OCI-LY7 (cell line): Measurements from ENCODE around the gene SHISAL1. TPM values are rescaled to one million over a fixed set of nuclear protein-coding genes. Genes with fewer than 3 reads are reported as not detected.

ENCODE experiments used
- BruUV-seq: library from RNA; stranded (reverse); fragments of 400-500 nt; replicated peaks from 2 replicates; lab custom pipeline; 2021; lab: Mats Ljungman, UMichigan
- CTCF ChIA-PET: fragments of 300-600 bp; sonication (Branson Sonifier 250); formaldehyde crosslinking; loops from one replicate; lab custom pipeline; 2022; ENCODE audit warnings: antibody characterized with exemption; ENCODE audit not compliant: unreplicated experiment; lab: Charles Lee
- POLR2A ChIA-PET: fragments of 300-600 bp; sonication (Branson Sonifier 250); formaldehyde crosslinking; loops from one replicate; lab custom pipeline; 2022; ENCODE audit warnings: antibody characterized with exemption; lab: Charles Lee
- DNase-seq: peaks from one replicate; pipeline ENCODE4 v3.0.0-alpha.2; 2015; ENCODE audit warnings: low spot score
- H2AFZ ChIP-seq: fragments of 200-600 bp; sonication (generic), shearing (Covaris generic); 2 replicates; pipeline ENCODE4 v1.6.1; 2014; ENCODE audit warnings: mild to moderate bottlenecking, antibody characterized with exemption, low read length, moderate library complexity
- H3K27ac ChIP-seq: fragments of 200-600 bp; sonication (generic); 2 replicates; pipeline ENCODE4 v1.5.1; 2014; ENCODE audit warnings: mixed run types, low read depth, mild to moderate bottlenecking, moderate library complexity, low read length, inconsistent platforms; ENCODE audit not compliant: poor library complexity, severe bottlenecking
- H3K36me3 ChIP-seq: fragments of 200-600 bp; sonication (generic); 2 replicates; pipeline ENCODE4 v1.6.1; 2014; ENCODE audit warnings: mild to moderate bottlenecking, antibody characterized with exemption, low read length, moderate library complexity, mixed read lengths; ENCODE audit not compliant: insufficient read depth
- H3K4me1 ChIP-seq: fragments of 200-600 bp; sonication (generic); 2 replicates; pipeline ENCODE4 v1.5.1; 2014; ENCODE audit warnings: mild to moderate bottlenecking, low read length; ENCODE audit not compliant: insufficient read depth, poor library complexity, severe bottlenecking
- H3K4me2 ChIP-seq: fragments of 200-600 bp; sonication (generic); 2 replicates; pipeline ENCODE4 v1.6.1; 2014; ENCODE audit warnings: mild to moderate bottlenecking, low read length
- H3K4me3 ChIP-seq: fragments of 200-600 bp; sonication (generic); 2 replicates; pipeline ENCODE4 v1.5.1; 2014; ENCODE audit warnings: mild to moderate bottlenecking, low read depth, low read length; ENCODE audit not compliant: poor library complexity, severe bottlenecking
- H3K79me2 ChIP-seq: fragments of 200-600 bp; sonication (generic); 2 replicates; pipeline ENCODE4 v1.6.1; 2016; ENCODE audit warnings: low read depth, mild to moderate bottlenecking, low read length, moderate library complexity, mixed read lengths; ENCODE audit not compliant: insufficient read depth
- H3K9me2 ChIP-seq: fragments of 200-600 bp; sonication (generic); 2 replicates; pipeline ENCODE4 v1.6.1; 2016; ENCODE audit warnings: mild to moderate bottlenecking, low read length, mixed read lengths; ENCODE audit not compliant: insufficient read depth
- H3K9me3 ChIP-seq: fragments of 200-600 bp; sonication (generic); 2 replicates; pipeline ENCODE4 v1.6.1; 2014; ENCODE audit warnings: mild to moderate bottlenecking, mixed run types, low read length, mixed read lengths
- H4K20me1 ChIP-seq: fragments of 200-600 bp; sonication (generic); 2 replicates; pipeline ENCODE4 v1.6.1; 2014; ENCODE audit warnings: mild to moderate bottlenecking, antibody characterized with exemption, low read length, moderate library complexity, mixed read lengths; ENCODE audit not compliant: insufficient read depth
- CTCF ChIP-seq: fragments of 200-600 bp; sonication (generic); conservative IDR thresholded peaks from 2 replicates; pipeline ENCODE4 v1.5.1; 2014; ENCODE audit warnings: mild to moderate bottlenecking, antibody characterized with exemption, low read length, moderate library complexity, mixed read lengths
- EZH2phosphoT487 ChIP-seq: fragments of 200-600 bp; sonication (generic); IDR thresholded peaks from 2 replicates; pipeline ENCODE4 v1.6.1; 2018; ENCODE audit warnings: low read depth, borderline replicate concordance, mild to moderate bottlenecking, mixed run types, antibody characterized with exemption, low read length, moderate library complexity, mixed read lengths
- intact Hi-C: fragments of 100-400 bp; cut with micrococcal nuclease; formaldehyde crosslinking; loops from one replicate; pipeline ENCODE4 v1.10.0; 2022; ENCODE audit not compliant: unreplicated experiment
- total RNA-seq, 2 experiments: library from RNA; depleted of rRNA in 1 of 2; stranded (reverse); fragments of >200 nt in 1 of 2; shearing (Covaris generic) in 1 of 2; gene quantifications; 2 replicates each; pipeline ENCODE4 v1.2.3, GENCODE V29; 2014 to 2022

SHISAL1 gene
- total RNA-seq, 2 experiments from 2014 or later, result not detected

- H3K27ac ChIP-seq, result no peak overlapping the region
- H3K4me3 ChIP-seq, result no peak overlapping the region
- no peak for DNase-seq
- TF ChIP-seq CTCF, result no peak
- no peak for TF ChIP-seq EZH2phosphoT487
- no peak overlapping the region for H2AFZ ChIP-seq
- no peaks in the 10 kb centered on the region for H3K36me3 ChIP-seq
- H3K4me1 ChIP-seq, result no peaks in the 10 kb centered on the region
- H3K9me3 ChIP-seq, result 0 out of 2 replicates have a peak, but pooled peaks cover 3% of the 10 kb centered on the region
- no peak overlapping the region for H3K4me2 ChIP-seq
- ChIA-PET POLR2A (no interaction called here), CTCF (no interaction called here)
- no peaks in the 10 kb centered on the region for H3K79me2 ChIP-seq
- no TSS peak for BruUV-seq
- H3K9me2 ChIP-seq, result no peaks in the 10 kb centered on the region
- intact Hi-C loops, result no loop called here
- no peaks in the 10 kb centered on the region for H4K20me1 ChIP-seq
Measured at GRCh38 chr22:44229809-44230208, 82.9 kb downstream of the SHISAL1 start.

- Histone ChIP-seq H3K4me2 (no peak overlapping the region), H4K20me1 (no peaks in the 10 kb centered on the region), H3K79me2 (no peaks in the 10 kb centered on the region), H3K9me3 (0 out of 2 replicates have a peak, but pooled peaks cover 3% of the 10 kb centered on the region), H3K36me3 (no peaks in the 10 kb centered on the region), H3K4me3 (no peak overlapping the region), H3K9me2 (no peaks in the 10 kb centered on the region), H2AFZ (no peak overlapping the region), H3K4me1 (no peaks in the 10 kb centered on the region), H3K27ac (no peak overlapping the region)
- ChIA-PET POLR2A (no interaction called here), CTCF (no interaction called here)
- BruUV-seq, result no TSS peak
- DNase-seq, result no peak
- intact Hi-C loops, result no loop called here
- no peak for TF ChIP-seq EZH2phosphoT487
Measured at GRCh38 chr22:44229331-44229730, 83.4 kb downstream of the SHISAL1 start.

- no peak for DNase-seq
- CTCF ChIA-PET, result no interaction called here
- intact Hi-C loops, result no loop called here
- H3K79me2 ChIP-seq, result no peaks in the 10 kb centered on the region
- H3K4me1 ChIP-seq, result no peaks in the 10 kb centered on the region
- BruUV-seq, result no TSS peak
- H3K36me3 ChIP-seq, result no peaks in the 10 kb centered on the region
- POLR2A ChIA-PET, result no interaction called here
- no peak overlapping the region for H3K4me3 ChIP-seq
- H4K20me1 ChIP-seq, result no peaks in the 10 kb centered on the region
- H3K27ac ChIP-seq, result no peak overlapping the region
- H3K9me3 ChIP-seq, result 0 out of 2 replicates have a peak, but pooled peaks cover 3% of the 10 kb centered on the region
- H3K9me2 ChIP-seq, result no peaks in the 10 kb centered on the region
- TF ChIP-seq CTCF (no peak), EZH2phosphoT487 (no peak)
- no peak overlapping the region for H2AFZ ChIP-seq
- H3K4me2 ChIP-seq, result no peak overlapping the region
Measured at GRCh38 chr22:44225812-44226211, 86.9 kb downstream of the SHISAL1 start.
